Measurements from ENCODE around the gene ST3GAL3. TPM values are rescaled to one million over a fixed set of nuclear protein-coding genes. Genes with fewer than 3 reads are reported as not detected.

Gene ST3GAL3
- total RNA-seq, 1 donor from 2014 or later = 25.1 TPM

DNA sequence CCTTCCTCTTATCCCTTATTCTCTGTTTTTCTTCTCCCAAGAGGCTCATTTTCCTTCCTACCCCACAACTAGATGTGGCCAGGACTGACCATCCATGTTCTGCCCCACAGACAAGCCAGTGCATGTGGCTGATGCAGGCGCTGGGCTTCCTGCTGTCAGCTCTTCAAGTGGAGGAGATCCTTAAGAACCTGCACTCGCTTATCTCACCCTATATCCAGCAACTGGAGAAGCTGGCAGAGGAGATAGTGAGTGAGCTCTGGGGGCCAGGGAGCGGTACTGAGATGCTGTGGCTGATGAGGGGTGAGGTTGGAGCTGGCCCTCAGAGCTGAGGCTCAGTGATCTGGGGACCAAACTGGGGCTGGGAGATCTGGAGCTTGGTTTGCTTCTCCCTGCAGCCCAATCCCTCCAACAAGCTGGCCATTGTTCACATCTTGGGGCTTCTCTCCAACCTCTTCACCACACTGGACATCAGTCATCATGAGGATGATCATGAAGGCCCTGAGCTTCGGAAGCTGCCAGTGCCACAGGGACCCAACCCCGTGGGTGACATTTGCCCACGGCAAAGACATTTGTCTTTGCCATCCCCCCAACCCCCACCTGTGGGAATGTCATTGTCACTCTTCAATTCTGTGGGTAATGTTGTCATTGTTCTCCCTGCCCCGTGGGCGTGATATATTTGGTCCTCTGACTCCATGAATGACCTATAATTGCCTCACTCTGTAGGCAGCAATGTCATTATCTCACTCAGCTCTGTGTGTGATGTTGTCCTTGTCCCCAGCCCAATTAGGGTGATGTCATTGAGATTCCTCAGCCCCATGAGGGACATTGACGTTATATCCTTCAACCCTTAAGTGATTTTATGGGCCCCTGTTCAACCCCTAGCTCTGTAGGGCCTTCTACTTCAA is 251.3 kb downstream of the ST3GAL3 start:
- no peaks in the 10 kb centered on the region for H3K27me3 ChIP-seq (ENCODE audit: control insufficient read depth in 3 of 3, insufficient read depth in 3 of 3, low read length in 3 of 3)
- no peak overlapping the region for H3K4me3 ChIP-seq (ENCODE audit: low read length in 3 of 3)
- no peaks in the 10 kb centered on the region for H3K9me3 ChIP-seq (ENCODE audit: control insufficient read depth in 3 of 3, low read length in 3 of 3)
- H3K4me1 ChIP-seq (ENCODE audit: control insufficient read depth in 3 of 3, insufficient read depth in 3 of 3, low read length in 3 of 3) = peaks cover 16 to 35% (median 27%) of the 10 kb centered on the region in 3 donors
- H3K27ac ChIP-seq (ENCODE audit: low read depth, low read length) = no peak overlapping the region
- H3K36me3 ChIP-seq (ENCODE audit: control insufficient read depth in 3 of 3, insufficient read depth in 3 of 3, low read length in 3 of 3) = peaks cover 74 to 81% (median 76%) of the 10 kb centered on the region in 3 donors
- no peak overlapping the region for H3K9ac ChIP-seq (ENCODE audit: low read depth in 1 of 3, low read length in 3 of 3)

DNA sequence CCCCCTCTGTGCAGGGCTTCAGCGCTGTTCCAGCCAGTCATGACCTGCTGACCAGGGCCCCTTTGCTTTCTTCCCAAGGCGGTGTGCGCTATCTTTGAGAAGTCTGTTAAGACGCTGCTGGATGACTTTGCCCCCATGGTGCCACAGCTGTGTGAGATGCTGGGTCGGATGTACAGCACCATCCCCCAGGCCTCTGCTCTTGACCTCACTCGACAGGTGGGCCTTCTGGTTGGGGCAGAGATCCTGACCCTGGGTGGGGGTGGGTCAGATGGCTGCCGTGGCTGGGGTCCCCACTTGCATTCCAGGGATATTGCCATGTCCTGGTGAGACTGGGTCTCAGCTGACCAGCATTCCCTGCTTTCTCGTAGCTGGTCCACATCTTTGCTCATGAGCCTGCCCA is 253.5 kb downstream of the ST3GAL3 start:
- no peak overlapping the region for H3K27ac ChIP-seq (ENCODE audit: low read depth, low read length)
- H3K9me3 ChIP-seq (ENCODE audit: control insufficient read depth in 3 of 3, low read length in 3 of 3) = no peaks in the 10 kb centered on the region
- peaks cover 89 to 96% (median 93%) of the 10 kb centered on the region in 3 donors for H3K36me3 ChIP-seq (ENCODE audit: control insufficient read depth in 3 of 3, insufficient read depth in 3 of 3, low read length in 3 of 3)
- H3K4me1 ChIP-seq (ENCODE audit: control insufficient read depth in 3 of 3, insufficient read depth in 3 of 3, low read length in 3 of 3) = peaks cover 6 to 21% (median 13%) of the 10 kb centered on the region in 3 donors
- H3K27me3 ChIP-seq (ENCODE audit: control insufficient read depth in 3 of 3, insufficient read depth in 3 of 3, low read length in 3 of 3) = no peaks in the 10 kb centered on the region
- H3K4me3 ChIP-seq (ENCODE audit: low read length in 3 of 3) = no peak overlapping the region
- H3K9ac ChIP-seq (ENCODE audit: low read depth in 1 of 3, low read length in 3 of 3) = no peak overlapping the region

DNA sequence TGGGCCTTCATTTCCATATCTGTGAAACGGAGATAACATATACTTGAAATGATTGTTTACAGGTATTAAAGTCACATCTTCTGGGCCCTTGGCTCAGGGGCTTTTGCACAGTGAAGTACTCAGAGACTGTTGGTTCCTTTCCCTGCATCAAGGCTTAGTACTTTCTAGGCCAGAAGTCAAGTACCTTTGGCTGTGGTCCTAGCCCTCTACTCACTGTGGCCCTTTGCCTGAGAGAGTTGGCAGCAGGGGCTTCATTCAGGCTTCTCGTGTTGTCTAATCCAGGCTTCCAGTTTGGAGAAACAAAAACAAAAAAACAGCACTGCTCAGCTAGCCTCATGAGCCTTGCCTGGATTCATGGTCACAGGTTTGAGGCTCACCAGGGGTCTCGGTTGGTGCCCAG is 254.4 kb downstream of the ST3GAL3 start:
- Histone ChIP-seq H3K9me3 (ENCODE audit: control insufficient read depth in 3 of 3, low read length in 3 of 3) (no peaks in the 10 kb centered on the region), H3K9ac (ENCODE audit: low read depth in 1 of 3, low read length in 3 of 3) (peak overlapping the region in 1 of 3 donors; percentile 18), H3K4me1 (ENCODE audit: control insufficient read depth in 3 of 3, insufficient read depth in 3 of 3, low read length in 3 of 3) (peaks cover 3 to 14% (median 8%) of the 10 kb centered on the region in 3 donors), H3K27me3 (ENCODE audit: control insufficient read depth in 3 of 3, insufficient read depth in 3 of 3, low read length in 3 of 3) (no peaks in the 10 kb centered on the region), H3K36me3 (ENCODE audit: control insufficient read depth in 3 of 3, insufficient read depth in 3 of 3, low read length in 3 of 3) (peaks cover 91 to 97% (median 95%) of the 10 kb centered on the region in 3 donors), H3K4me3 (ENCODE audit: low read length in 3 of 3) (no peak overlapping the region), H3K27ac (ENCODE audit: low read depth, low read length) (no peak overlapping the region)

DNA sequence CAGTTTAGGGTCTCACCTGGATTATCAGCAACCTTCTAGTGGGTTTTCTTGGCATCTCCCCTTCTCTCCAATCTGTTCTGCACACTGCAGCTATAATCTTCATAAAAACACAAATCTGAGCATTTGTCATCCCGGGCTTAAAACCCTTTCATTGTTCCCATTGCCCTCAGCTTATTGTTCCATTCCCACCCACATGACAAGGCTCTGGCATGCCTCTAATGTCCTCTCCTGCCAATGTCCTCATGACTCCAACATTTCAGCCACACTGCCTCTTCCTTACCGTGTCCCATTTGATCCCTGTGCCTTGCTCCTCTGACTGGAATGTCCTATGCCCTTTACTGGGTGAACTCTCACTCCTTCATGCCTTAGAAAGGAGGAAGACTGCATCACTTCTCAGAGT is 255.0 kb downstream of the ST3GAL3 start:
- Histone ChIP-seq H3K36me3 (ENCODE audit: control insufficient read depth in 3 of 3, insufficient read depth in 3 of 3, low read length in 3 of 3) (peaks cover 90 to 96% (median 95%) of the 10 kb centered on the region in 3 donors), H3K4me3 (ENCODE audit: low read length in 3 of 3) (no peak overlapping the region), H3K27me3 (ENCODE audit: control insufficient read depth in 3 of 3, insufficient read depth in 3 of 3, low read length in 3 of 3) (no peaks in the 10 kb centered on the region), H3K9ac (ENCODE audit: low read depth in 1 of 3, low read length in 3 of 3) (peak overlapping the region in 1 of 3 donors; percentile 18), H3K4me1 (ENCODE audit: control insufficient read depth in 3 of 3, insufficient read depth in 3 of 3, low read length in 3 of 3) (peaks cover 3 to 12% (median 7%) of the 10 kb centered on the region in 3 donors), H3K9me3 (ENCODE audit: control insufficient read depth in 3 of 3, low read length in 3 of 3) (no peaks in the 10 kb centered on the region), H3K27ac (ENCODE audit: low read depth, low read length) (no peak overlapping the region)

DNA sequence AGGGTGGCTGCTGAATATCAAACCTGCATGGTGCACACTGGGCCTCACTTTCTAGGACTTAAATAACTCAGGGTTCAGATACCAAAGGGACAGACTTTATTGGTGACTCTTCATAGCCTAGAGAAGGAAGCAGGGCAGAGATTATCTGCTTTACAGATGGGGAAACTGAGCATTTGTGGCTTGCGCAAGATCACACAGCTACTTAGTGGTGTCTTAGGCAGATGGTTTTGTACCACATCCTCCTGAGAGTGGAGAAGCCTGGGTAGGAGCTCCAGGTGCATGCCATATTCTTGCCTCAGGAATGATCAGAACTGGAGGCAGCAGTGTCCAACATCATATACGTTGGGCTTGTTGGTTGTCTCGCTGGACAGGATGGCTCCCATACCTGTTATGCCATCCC is 255.7 kb downstream of the ST3GAL3 start:
- H3K36me3 ChIP-seq (ENCODE audit: control insufficient read depth in 3 of 3, insufficient read depth in 3 of 3, low read length in 3 of 3) = peaks cover 88 to 96% (median 92%) of the 10 kb centered on the region in 3 donors
- H3K27ac ChIP-seq (ENCODE audit: low read depth, low read length) = no peak overlapping the region
- no peaks in the 10 kb centered on the region for H3K9me3 ChIP-seq (ENCODE audit: control insufficient read depth in 3 of 3, low read length in 3 of 3)
- H3K4me1 ChIP-seq (ENCODE audit: control insufficient read depth in 3 of 3, insufficient read depth in 3 of 3, low read length in 3 of 3) = peaks cover under 1 to 6% (median 1%) of the 10 kb centered on the region in 3 donors
- H3K4me3 ChIP-seq (ENCODE audit: low read length in 3 of 3) = no peak overlapping the region
- H3K9ac ChIP-seq (ENCODE audit: low read depth in 1 of 3, low read length in 3 of 3) = no peak overlapping the region
- H3K27me3 ChIP-seq (ENCODE audit: control insufficient read depth in 3 of 3, insufficient read depth in 3 of 3, low read length in 3 of 3) = no peaks in the 10 kb centered on the region

DNA sequence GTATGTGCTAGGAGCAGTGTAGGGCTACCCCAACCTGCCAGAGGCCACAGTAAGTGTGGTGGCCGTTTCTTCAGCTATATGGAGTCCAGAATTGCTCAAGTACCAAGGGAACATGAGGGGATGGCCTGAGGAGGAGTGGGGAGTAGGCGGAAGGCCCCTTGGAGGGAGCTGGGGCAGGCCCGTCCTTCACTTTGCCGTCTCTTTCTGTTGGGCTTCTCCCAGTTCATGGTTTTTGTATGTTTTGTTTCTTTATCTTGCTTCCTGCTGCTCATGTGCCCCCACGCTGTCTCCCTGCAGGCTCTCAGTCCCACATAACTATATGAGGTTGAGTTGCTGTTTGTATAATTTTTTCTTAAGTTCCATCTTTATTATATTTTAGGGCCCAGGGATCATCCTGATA is 256.6 kb downstream of the ST3GAL3 start:
- no peak overlapping the region for H3K4me3 ChIP-seq (ENCODE audit: low read length in 3 of 3)
- no peak overlapping the region for H3K9ac ChIP-seq (ENCODE audit: low read depth in 1 of 3, low read length in 3 of 3)
- no peaks in the 10 kb centered on the region for H3K9me3 ChIP-seq (ENCODE audit: control insufficient read depth in 3 of 3, low read length in 3 of 3)
- peaks cover 0 to 5% (median 0%) of the 10 kb centered on the region in 3 donors for H3K4me1 ChIP-seq (ENCODE audit: control insufficient read depth in 3 of 3, insufficient read depth in 3 of 3, low read length in 3 of 3)
- no peak overlapping the region for H3K27ac ChIP-seq (ENCODE audit: low read depth, low read length)
- no peaks in the 10 kb centered on the region for H3K27me3 ChIP-seq (ENCODE audit: control insufficient read depth in 3 of 3, insufficient read depth in 3 of 3, low read length in 3 of 3)
- peaks cover 80 to 88% (median 83%) of the 10 kb centered on the region in 3 donors for H3K36me3 ChIP-seq (ENCODE audit: control insufficient read depth in 3 of 3, insufficient read depth in 3 of 3, low read length in 3 of 3)

DNA sequence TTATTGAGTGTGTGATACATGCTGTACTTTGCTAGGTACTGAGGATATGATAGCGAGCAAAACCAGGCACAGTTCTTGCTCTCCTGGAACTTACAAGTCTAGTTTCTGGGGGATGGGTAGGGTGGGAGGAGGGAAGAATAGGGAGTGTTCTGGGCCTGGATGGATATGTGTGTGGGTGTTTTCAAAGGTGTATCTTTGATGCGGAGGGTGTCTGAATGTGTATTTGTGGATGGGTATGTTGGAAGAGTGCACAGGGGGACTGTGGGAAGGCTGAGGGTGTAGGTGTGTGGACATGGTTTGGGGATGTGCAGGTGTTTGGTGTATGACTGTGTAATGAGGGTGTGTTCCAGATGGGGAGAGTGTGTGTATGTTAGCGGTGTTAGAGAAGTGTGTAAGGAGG is 258.0 kb downstream of the ST3GAL3 start:
- Histone ChIP-seq H3K36me3 (ENCODE audit: control insufficient read depth in 3 of 3, insufficient read depth in 3 of 3, low read length in 3 of 3) (peaks cover 69 to 74% (median 70%) of the 10 kb centered on the region in 3 donors), H3K27ac (ENCODE audit: low read depth, low read length) (no peak overlapping the region), H3K9ac (ENCODE audit: low read depth in 1 of 3, low read length in 3 of 3) (no peak overlapping the region), H3K4me3 (ENCODE audit: low read length in 3 of 3) (no peak overlapping the region), H3K27me3 (ENCODE audit: control insufficient read depth in 3 of 3, insufficient read depth in 3 of 3, low read length in 3 of 3) (no peaks in the 10 kb centered on the region), H3K9me3 (ENCODE audit: control insufficient read depth in 3 of 3, low read length in 3 of 3) (no peaks in the 10 kb centered on the region), H3K4me1 (ENCODE audit: control insufficient read depth in 3 of 3, insufficient read depth in 3 of 3, low read length in 3 of 3) (peaks cover 5 to 11% (median 8%) of the 10 kb centered on the region in 3 donors)

DNA sequence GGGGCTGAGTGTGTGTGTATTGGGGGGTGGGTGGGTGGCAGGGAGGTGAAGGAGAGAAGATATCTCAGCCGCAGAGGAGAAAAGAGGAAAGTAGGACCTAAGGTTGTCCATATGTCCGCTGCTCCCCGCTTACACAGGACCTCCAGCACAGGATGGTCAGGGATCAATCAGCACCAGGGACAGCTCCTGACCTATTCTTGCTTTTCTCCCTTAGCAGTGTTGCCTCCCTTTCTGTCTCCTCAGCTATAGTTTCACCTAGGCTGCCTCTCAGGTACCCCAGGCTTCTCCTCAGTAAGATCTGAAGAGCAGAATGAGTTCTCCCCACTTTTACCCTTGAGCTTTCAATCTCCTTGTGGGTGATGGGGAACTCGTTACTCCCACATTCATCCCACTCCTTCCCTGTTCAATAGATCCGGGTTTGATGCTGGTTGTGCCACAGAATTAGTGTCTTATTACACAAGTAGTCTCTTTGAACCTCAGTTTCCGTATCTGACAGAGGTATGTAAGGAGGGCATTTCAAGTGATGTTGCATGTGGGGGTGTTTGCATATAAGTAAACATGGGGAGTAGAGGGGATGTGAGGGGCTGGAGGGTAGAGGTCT is 261.1 kb downstream of the ST3GAL3 start:
- no peak overlapping the region for H3K27ac ChIP-seq (ENCODE audit: low read depth, low read length)
- peaks cover 28 to 37% (median 36%) of the 10 kb centered on the region in 3 donors for H3K4me1 ChIP-seq (ENCODE audit: control insufficient read depth in 3 of 3, insufficient read depth in 3 of 3, low read length in 3 of 3)
- no peaks in the 10 kb centered on the region for H3K27me3 ChIP-seq (ENCODE audit: control insufficient read depth in 3 of 3, insufficient read depth in 3 of 3, low read length in 3 of 3)
- H3K9ac ChIP-seq (ENCODE audit: low read depth in 1 of 3, low read length in 3 of 3) = no peak overlapping the region
- H3K36me3 ChIP-seq (ENCODE audit: control insufficient read depth in 3 of 3, insufficient read depth in 3 of 3, low read length in 3 of 3) = peaks cover 47 to 60% (median 51%) of the 10 kb centered on the region in 3 donors
- H3K9me3 ChIP-seq (ENCODE audit: control insufficient read depth in 3 of 3, low read length in 3 of 3) = no peaks in the 10 kb centered on the region
- no peak overlapping the region for H3K4me3 ChIP-seq (ENCODE audit: low read length in 3 of 3)

DNA sequence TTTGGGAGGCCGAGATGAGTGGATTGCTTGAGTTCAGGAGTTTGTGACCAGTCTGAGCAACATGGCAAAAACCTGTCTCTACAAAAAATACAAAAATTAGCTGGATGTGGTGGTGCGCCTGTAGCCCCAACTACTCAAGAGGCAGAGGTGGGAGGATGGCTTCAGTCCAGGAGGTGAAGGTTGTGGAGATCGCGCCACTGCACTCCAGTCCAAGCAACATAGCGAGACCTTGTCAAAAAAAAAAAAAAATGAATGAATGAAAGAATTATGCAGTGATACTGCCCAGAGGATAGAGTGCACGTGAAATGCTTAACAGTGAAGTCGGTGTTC is 262.0 kb downstream of the ST3GAL3 start:
- peaks cover 39 to 52% (median 44%) of the 10 kb centered on the region in 3 donors for H3K36me3 ChIP-seq (ENCODE audit: control insufficient read depth in 3 of 3, insufficient read depth in 3 of 3, low read length in 3 of 3)
- no peak overlapping the region for H3K27ac ChIP-seq (ENCODE audit: low read depth, low read length)
- H3K27me3 ChIP-seq (ENCODE audit: control insufficient read depth in 3 of 3, insufficient read depth in 3 of 3, low read length in 3 of 3) = no peaks in the 10 kb centered on the region
- H3K9me3 ChIP-seq (ENCODE audit: control insufficient read depth in 3 of 3, low read length in 3 of 3) = no peaks in the 10 kb centered on the region
- no peak overlapping the region for H3K9ac ChIP-seq (ENCODE audit: low read depth in 1 of 3, low read length in 3 of 3)
- peaks cover 37 to 46% (median 46%) of the 10 kb centered on the region in 3 donors for H3K4me1 ChIP-seq (ENCODE audit: control insufficient read depth in 3 of 3, insufficient read depth in 3 of 3, low read length in 3 of 3)
- peak overlapping the region; percentile 52 to 64 (median 56) for H3K4me3 ChIP-seq (ENCODE audit: low read length in 3 of 3)

All from skeletal muscle tissue (tissue), 4 donors.